Activated gamma-delta T cell treated with Interleukin-2 at 50 U/mL for 16 hours (primary cell): ENCODE data around the gene OR2A1.
"Not testable (repeated sequence)": the region's sequence is repeated elsewhere in the genome, so short reads cannot be mapped to it uniquely, and the experiment has no call there.

Experiments used
- DNase-seq: peaks from one replicate; pipeline ENCODE4 v3.0.0-alpha.2; 2020

OR2A1 gene

GRCh38 chr7:144311872-144312469 is at the start of gene OR2A1:
OR2A1 (plus strand) TSS chr7:144312419; CDS start chr7:144318125, 5,706 bp downstream.
- DNase-seq: not testable (repeated sequence)

- not testable (repeated sequence) for DNase-seq
Measured at GRCh38 chr7:144264692-144265091, 47.5 kb upstream of the OR2A1 start, which contains the start of gene OR2A7. OR2A7 (minus strand) TSS chr7:144264792; CDS start chr7:144259628, 5,164 bp downstream.

- not testable (repeated sequence) for DNase-seq
Measured at GRCh38 chr7:144269188-144269587, 43.0 kb upstream of the OR2A1 start, which contains the start of gene CTAGE8. CTAGE8 (minus strand) TSS chr7:144269288; CDS start chr7:144269250, 38 bp downstream.

GRCh38 chr7:144275281-144275680 is 36.9 kb upstream of the OR2A1 start:
- not testable (repeated sequence) for DNase-seq

- DNase-seq: not testable (repeated sequence)
Measured at GRCh38 chr7:144280010-144280409, 32.2 kb upstream of the OR2A1 start.

- not testable (repeated sequence) for DNase-seq
Measured at GRCh38 chr7:144281981-144282380, 30.2 kb upstream of the OR2A1 start.

- DNase-seq: not testable (repeated sequence)
Measured at GRCh38 chr7:144282490-144282889, 29.7 kb upstream of the OR2A1 start.

GRCh38 chr7:144283716-144284115 is 28.5 kb upstream of the OR2A1 start:
- not testable (repeated sequence) for DNase-seq

- DNase-seq: not testable (repeated sequence)
Measured at GRCh38 chr7:144287171-144287784, 24.9 kb upstream of the OR2A1 start.

- not testable (repeated sequence) for DNase-seq
Measured at GRCh38 chr7:144291607-144292006, 20.6 kb upstream of the OR2A1 start.

GRCh38 chr7:144292384-144293161 is 19.6 kb upstream of the OR2A1 start:
- DNase-seq: not testable (repeated sequence)

- not testable (repeated sequence) for DNase-seq
Measured at GRCh38 chr7:144293794-144294499, 18.3 kb upstream of the OR2A1 start.

- not testable (repeated sequence) for DNase-seq
Measured at GRCh38 chr7:144302578-144303303, 9.5 kb upstream of the OR2A1 start.

- DNase-seq: not testable (repeated sequence)
Measured at GRCh38 chr7:144303607-144304006, 8.6 kb upstream of the OR2A1 start.

GRCh38 chr7:144305156-144305555 is 7.1 kb upstream of the OR2A1 start:
- not testable (repeated sequence) for DNase-seq

- not testable (repeated sequence) for DNase-seq
Measured at GRCh38 chr7:144309702-144310101, 2.5 kb upstream of the OR2A1 start.

GRCh38 chr7:144311218-144311617 is 1.0 kb upstream of the OR2A1 start:
- DNase-seq: not testable (repeated sequence)

- DNase-seq: not testable (repeated sequence)
Measured at GRCh38 chr7:144317537-144317936, 5.3 kb downstream of the OR2A1 start.

GRCh38 chr7:144319547-144319946 is 7.3 kb downstream of the OR2A1 start:
- DNase-seq: not testable (repeated sequence)

GRCh38 chr7:144321677-144322206 is 9.5 kb downstream of the OR2A1 start:
- not testable (repeated sequence) for DNase-seq

GRCh38 chr7:144323359-144323758 is 11.1 kb downstream of the OR2A1 start:
- DNase-seq: not testable (repeated sequence)

GRCh38 chr7:144325868-144326267 is 13.6 kb downstream of the OR2A1 start:
- not testable (repeated sequence) for DNase-seq
